ENCODE data around the gene PUDP. TPM values are rescaled to one million over a fixed set of nuclear protein-coding genes. Genes with fewer than 3 reads are reported as not detected.

Gene PUDP
- total and polyA plus RNA-seq, 12 donors: 4.3 to 29.3 (median 14.5) TPM

- TF ChIP-seq POLR2A (IDR thresholded peaks at IDR 0.05): no peak
- TF ChIP-seq, protein P1, sequence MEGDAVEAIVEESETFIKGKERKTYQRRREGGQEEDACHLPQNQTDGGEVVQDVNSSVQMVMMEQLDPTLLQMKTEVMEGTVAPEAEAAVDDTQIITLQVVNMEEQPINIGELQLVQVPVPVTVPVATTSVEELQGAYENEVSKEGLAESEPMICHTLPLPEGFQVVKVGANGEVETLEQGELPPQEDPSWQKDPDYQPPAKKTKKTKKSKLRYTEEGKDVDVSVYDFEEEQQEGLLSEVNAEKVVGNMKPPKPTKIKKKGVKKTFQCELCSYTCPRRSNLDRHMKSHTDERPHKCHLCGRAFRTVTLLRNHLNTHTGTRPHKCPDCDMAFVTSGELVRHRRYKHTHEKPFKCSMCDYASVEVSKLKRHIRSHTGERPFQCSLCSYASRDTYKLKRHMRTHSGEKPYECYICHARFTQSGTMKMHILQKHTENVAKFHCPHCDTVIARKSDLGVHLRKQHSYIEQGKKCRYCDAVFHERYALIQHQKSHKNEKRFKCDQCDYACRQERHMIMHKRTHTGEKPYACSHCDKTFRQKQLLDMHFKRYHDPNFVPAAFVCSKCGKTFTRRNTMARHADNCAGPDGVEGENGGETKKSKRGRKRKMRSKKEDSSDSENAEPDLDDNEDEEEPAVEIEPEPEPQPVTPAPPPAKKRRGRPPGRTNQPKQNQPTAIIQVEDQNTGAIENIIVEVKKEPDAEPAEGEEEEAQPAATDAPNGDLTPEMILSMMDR (IDR thresholded peaks at IDR 0.05): no peak
- Histone ChIP-seq H3K9me3 (replicated peaks in 1 of 3) (no peaks in the 10 kb centered on the region), H3K27ac (no peak overlapping the region), H3K36me3 (replicated peaks in 1 of 2) (no peaks in the 10 kb centered on the region), H3K4me1 (replicated peaks in 1 of 2) (peaks cover 8 to 10% of the 10 kb centered on the region in 2 donors), H3K4me3 (no peak overlapping the region), H3K27me3 (no peaks in the 10 kb centered on the region)
- intact Hi-C loops (cut with DNase I): no loop called here
- no peak for DNase-seq
- 27 to 42% (median 38%) methylated on average over 3 of the region's 3 CpGs for WGBS, 4 donors
These were observed 2.5 kb downstream of the PUDP start for GRCh38 chrX:7145454-7145853.

- DNase-seq: no peak
- Histone ChIP-seq H3K9me3 (replicated peaks in 1 of 3) (no peaks in the 10 kb centered on the region), H3K27ac (no peak overlapping the region), H3K27me3 (no peaks in the 10 kb centered on the region), H3K4me3 (no peak overlapping the region), H3K36me3 (replicated peaks in 1 of 2) (no peaks in the 10 kb centered on the region), H3K4me1 (replicated peaks in 1 of 2) (peaks cover 8 to 10% of the 10 kb centered on the region in 2 donors)
- intact Hi-C loops (cut with DNase I): no loop called here
- 89 to 95% (median 92%) methylated on average over 6 to 8 of the region's 8 CpGs for WGBS, 4 donors
- TF ChIP-seq, protein P1 (IDR thresholded peaks at IDR 0.05): no peak
- TF ChIP-seq POLR2A (IDR thresholded peaks at IDR 0.05): no peak
These were observed 3.9 kb downstream of the PUDP start for GRCh38 chrX:7143941-7144525.

DNA sequence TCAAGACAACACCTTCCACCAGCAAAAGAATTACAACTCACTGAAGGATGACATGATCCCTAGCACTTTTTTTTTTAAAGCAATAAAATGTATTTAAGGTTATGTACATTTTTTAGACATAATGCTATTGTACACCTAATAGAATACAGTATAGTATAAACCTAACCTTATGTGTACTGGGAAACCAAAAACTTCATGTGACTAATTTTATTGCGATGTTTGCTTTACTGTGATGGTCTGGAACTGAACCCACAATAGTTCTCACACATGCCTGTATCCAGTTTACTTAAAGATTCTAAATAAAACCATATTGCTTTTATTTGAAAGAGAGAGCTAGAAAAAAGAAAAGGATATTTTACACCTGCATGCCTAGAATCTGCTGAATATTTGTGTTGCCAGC is 4.9 kb downstream of the PUDP start:
- 94 to 100% (median 95%) methylated on average over 1 of the region's 1 CpG for WGBS, 4 donors
- H3K4me3 ChIP-seq: no peak overlapping the region
- H3K9me3 ChIP-seq (replicated peaks in 1 of 3): no peaks in the 10 kb centered on the region
- intact Hi-C loops (cut with DNase I): no loop called here
- TF ChIP-seq POLR2A (IDR thresholded peaks at IDR 0.05): no peak
- TF ChIP-seq, protein P1 (IDR thresholded peaks at IDR 0.05): no peak
- no peaks in the 10 kb centered on the region for H3K27me3 ChIP-seq
- no peak for DNase-seq
- no peaks in the 10 kb centered on the region for H3K36me3 ChIP-seq (replicated peaks in 1 of 2)
- H3K4me1 ChIP-seq (replicated peaks in 1 of 2): peaks cover 8 to 10% of the 10 kb centered on the region in 2 donors
- H3K27ac ChIP-seq: no peak overlapping the region

GRCh38 chrX:7139202-7140081 is 8.5 kb downstream of the PUDP start:
- no peak for TF ChIP-seq POLR2A (IDR thresholded peaks at IDR 0.05)
- TF ChIP-seq, protein P1 (IDR thresholded peaks at IDR 0.05): no peak
- H3K4me1 ChIP-seq (replicated peaks in 1 of 2): no peaks in the 10 kb centered on the region
- no peak overlapping the region for H3K4me3 ChIP-seq
- DNase-seq: peak in 2 of 7 donors; percentile 24 to 32
- H3K36me3 ChIP-seq (replicated peaks in 1 of 2): no peaks in the 10 kb centered on the region
- intact Hi-C loops (cut with DNase I): no loop called here
- H3K27ac ChIP-seq: no peak overlapping the region
- no peaks in the 10 kb centered on the region for H3K9me3 ChIP-seq (replicated peaks in 1 of 3)
- no peaks in the 10 kb centered on the region for H3K27me3 ChIP-seq
- 40 to 82% (median 63%) methylated on average over 1 to 9 of the region's 9 CpGs for WGBS, 4 donors

All from adrenal gland (tissue), 12 donors.